ENCODE measurements around the gene GABARAPL1. TPM values are rescaled to one million over a fixed set of nuclear protein-coding genes. Genes with fewer than 3 reads are reported as not detected.
A peak's percentile ranks its signal among the peaks of the same experiment; 100 is the strongest.
"Not testable (repeated sequence)": the region's sequence is repeated elsewhere in the genome, so short reads cannot be mapped to it uniquely, and the experiment has no call there.

Gene GABARAPL1
- total RNA-seq, 4 donors from 2014 or later = 47.4 to 138 (median 70.2) TPM

DNA sequence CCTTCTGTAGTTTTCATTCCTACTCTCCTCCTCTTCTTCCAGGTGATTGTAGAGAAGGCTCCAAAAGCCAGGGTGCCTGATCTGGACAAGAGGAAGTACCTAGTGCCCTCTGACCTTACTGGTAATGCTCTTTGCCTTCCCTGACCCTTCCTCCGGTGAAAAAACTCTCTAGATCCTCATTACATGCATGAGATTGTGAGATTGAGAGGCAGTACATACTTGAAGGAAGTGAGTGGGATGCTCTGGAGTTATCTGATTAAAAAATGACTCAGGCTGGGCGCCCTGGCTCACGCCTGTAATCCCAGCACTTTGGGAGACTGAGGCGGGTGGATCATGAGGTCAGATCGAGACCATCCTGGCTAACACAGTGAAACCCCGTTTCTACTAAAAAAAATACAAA is 5.3 kb downstream of the GABARAPL1 start:
- H3K27ac ChIP-seq = no peak overlapping the region
- no peak for TF ChIP-seq POLR2A (IDR thresholded peaks at IDR 0.05)
- TF ChIP-seq, protein P1, sequence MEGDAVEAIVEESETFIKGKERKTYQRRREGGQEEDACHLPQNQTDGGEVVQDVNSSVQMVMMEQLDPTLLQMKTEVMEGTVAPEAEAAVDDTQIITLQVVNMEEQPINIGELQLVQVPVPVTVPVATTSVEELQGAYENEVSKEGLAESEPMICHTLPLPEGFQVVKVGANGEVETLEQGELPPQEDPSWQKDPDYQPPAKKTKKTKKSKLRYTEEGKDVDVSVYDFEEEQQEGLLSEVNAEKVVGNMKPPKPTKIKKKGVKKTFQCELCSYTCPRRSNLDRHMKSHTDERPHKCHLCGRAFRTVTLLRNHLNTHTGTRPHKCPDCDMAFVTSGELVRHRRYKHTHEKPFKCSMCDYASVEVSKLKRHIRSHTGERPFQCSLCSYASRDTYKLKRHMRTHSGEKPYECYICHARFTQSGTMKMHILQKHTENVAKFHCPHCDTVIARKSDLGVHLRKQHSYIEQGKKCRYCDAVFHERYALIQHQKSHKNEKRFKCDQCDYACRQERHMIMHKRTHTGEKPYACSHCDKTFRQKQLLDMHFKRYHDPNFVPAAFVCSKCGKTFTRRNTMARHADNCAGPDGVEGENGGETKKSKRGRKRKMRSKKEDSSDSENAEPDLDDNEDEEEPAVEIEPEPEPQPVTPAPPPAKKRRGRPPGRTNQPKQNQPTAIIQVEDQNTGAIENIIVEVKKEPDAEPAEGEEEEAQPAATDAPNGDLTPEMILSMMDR (IDR thresholded peaks at IDR 0.05) = no peak
- H3K9me3 ChIP-seq = no peaks in the 10 kb centered on the region
- peaks cover 0 to 53% (median 0%) of the 10 kb centered on the region in 3 donors for H3K36me3 ChIP-seq
- no peak overlapping the region for H3K4me3 ChIP-seq
- no peak for DNase-seq
- no peaks in the 10 kb centered on the region for H3K27me3 ChIP-seq
- H3K4me1 ChIP-seq = peaks cover 0 to 9% (median 0%) of the 10 kb centered on the region in 4 donors

- Histone ChIP-seq H3K27me3 (no peaks in the 10 kb centered on the region), H3K27ac (peak overlapping the region in 2 of 4 donors; percentile 32 to 39), H3K36me3 (peaks cover 0 to 60% (median 0%) of the 10 kb centered on the region in 3 donors), H3K4me3 (no peak overlapping the region), H3K4me1 (peaks cover 0 to under 1% (median 0%) of the 10 kb centered on the region in 4 donors), H3K9me3 (no peaks in the 10 kb centered on the region)
- peak in 1 of 3 donors; percentile 67 for DNase-seq
- TF ChIP-seq POLR2A (IDR thresholded peaks at IDR 0.05) = no peak
- TF ChIP-seq, protein P1 (IDR thresholded peaks at IDR 0.05) = no peak
These were observed 7.9 kb downstream of the GABARAPL1 start for GRCh38 chr12:10220398-10221077.

- DNase-seq = no peak
- Histone ChIP-seq H3K4me1 (no peaks in the 10 kb centered on the region), H3K36me3 (peaks cover 0 to 60% (median 0%) of the 10 kb centered on the region in 3 donors), H3K4me3 (no peak overlapping the region), H3K27me3 (no peaks in the 10 kb centered on the region), H3K27ac (no peak overlapping the region), H3K9me3 (no peaks in the 10 kb centered on the region)
- TF ChIP-seq POLR2A (IDR thresholded peaks at IDR 0.05) = no peak
- TF ChIP-seq, protein P1 (IDR thresholded peaks at IDR 0.05) = no peak
These were observed 9.2 kb downstream of the GABARAPL1 start for GRCh38 chr12:10221846-10222245.

GRCh38 chr12:10223208-10223607 is 10.5 kb downstream of the GABARAPL1 start:
- TF ChIP-seq, protein P1 (IDR thresholded peaks at IDR 0.05) = no peak
- TF ChIP-seq POLR2A (IDR thresholded peaks at IDR 0.05) = no peak
- DNase-seq = no peak
- no peaks in the 10 kb centered on the region for H3K4me1 ChIP-seq
- H3K36me3 ChIP-seq = peaks cover 0 to 54% (median 0%) of the 10 kb centered on the region in 3 donors
- no peaks in the 10 kb centered on the region for H3K9me3 ChIP-seq
- H3K4me3 ChIP-seq = no peak overlapping the region
- H3K27ac ChIP-seq = no peak overlapping the region
- no peaks in the 10 kb centered on the region for H3K27me3 ChIP-seq

- not testable (repeated sequence) for H3K4me1 ChIP-seq, H3K9me3 ChIP-seq, H3K27ac ChIP-seq, H3K4me3 ChIP-seq, H3K27me3 ChIP-seq, DNase-seq
- peaks cover 0 to 32% (median 0%) of the 10 kb centered on the region in 3 donors for H3K36me3 ChIP-seq
These were observed 12.7 kb downstream of the GABARAPL1 start for GRCh38 chr12:10225426-10225825.

- Histone ChIP-seq H3K9me3 (no peaks in the 10 kb centered on the region), H3K4me3 (no peak overlapping the region), H3K4me1 (no peaks in the 10 kb centered on the region), H3K27me3 (no peaks in the 10 kb centered on the region), H3K27ac (no peak overlapping the region), H3K36me3 (peaks cover 0 to 26% (median 0%) of the 10 kb centered on the region in 3 donors)
- no peak for TF ChIP-seq POLR2A (IDR thresholded peaks at IDR 0.05)
- TF ChIP-seq, protein P1 (IDR thresholded peaks at IDR 0.05) = no peak
- no peak for DNase-seq
These were observed 13.4 kb downstream of the GABARAPL1 start for GRCh38 chr12:10226086-10226485.

Measured in Peyer's patch (tissue), 4 donors.